Uterus (tissue), 2 donors: Measurements from ENCODE around the gene BAK1.

Experiments used
- POLR2A ChIP-seq, 2 donors: fragments of 450-650 bp; IDR thresholded peaks; one replicate each; pipeline ENCODE4 v1.6.1; 2016; ENCODE audit warnings: antibody characterized with exemption in 2 of 2, mild to moderate bottlenecking in 1 of 2, moderate library complexity in 1 of 2
- TF ChIP-seq, protein P1 (sequence below), 4 experiments: fragments of 200-600 bp in 2 of 4; fragments of 450-650 bp in 2 of 4; sonication (generic) in 2 of 4; IDR thresholded peaks; one replicate each; pipeline ENCODE4 v1.5.1; 2016 to 2019; ENCODE audit warnings: antibody characterized with exemption in 4 of 4, mild to moderate bottlenecking in 2 of 4, moderate library complexity in 1 of 4

DNA sequence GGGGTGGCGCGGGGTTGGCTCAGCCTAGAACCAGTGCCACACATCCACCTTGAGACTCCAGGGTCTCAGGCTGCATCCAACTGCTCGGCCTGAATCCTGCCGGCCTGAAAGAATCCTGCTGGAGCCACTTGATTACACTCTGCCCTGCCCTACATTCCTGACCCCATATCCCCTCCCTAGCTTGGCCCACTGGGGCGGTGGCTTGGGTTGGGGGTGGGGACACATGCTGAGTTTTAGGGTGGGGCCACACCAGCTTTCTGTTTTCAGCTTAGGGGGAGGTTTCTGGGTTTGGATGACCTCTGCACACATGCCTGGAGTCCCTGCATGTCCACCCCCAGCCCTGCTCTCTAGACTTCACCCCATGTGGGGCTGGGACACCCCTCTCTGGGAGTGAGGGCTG is 47.8 kb upstream of the BAK1 start:
- TF ChIP-seq, protein P1, sequence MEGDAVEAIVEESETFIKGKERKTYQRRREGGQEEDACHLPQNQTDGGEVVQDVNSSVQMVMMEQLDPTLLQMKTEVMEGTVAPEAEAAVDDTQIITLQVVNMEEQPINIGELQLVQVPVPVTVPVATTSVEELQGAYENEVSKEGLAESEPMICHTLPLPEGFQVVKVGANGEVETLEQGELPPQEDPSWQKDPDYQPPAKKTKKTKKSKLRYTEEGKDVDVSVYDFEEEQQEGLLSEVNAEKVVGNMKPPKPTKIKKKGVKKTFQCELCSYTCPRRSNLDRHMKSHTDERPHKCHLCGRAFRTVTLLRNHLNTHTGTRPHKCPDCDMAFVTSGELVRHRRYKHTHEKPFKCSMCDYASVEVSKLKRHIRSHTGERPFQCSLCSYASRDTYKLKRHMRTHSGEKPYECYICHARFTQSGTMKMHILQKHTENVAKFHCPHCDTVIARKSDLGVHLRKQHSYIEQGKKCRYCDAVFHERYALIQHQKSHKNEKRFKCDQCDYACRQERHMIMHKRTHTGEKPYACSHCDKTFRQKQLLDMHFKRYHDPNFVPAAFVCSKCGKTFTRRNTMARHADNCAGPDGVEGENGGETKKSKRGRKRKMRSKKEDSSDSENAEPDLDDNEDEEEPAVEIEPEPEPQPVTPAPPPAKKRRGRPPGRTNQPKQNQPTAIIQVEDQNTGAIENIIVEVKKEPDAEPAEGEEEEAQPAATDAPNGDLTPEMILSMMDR (IDR thresholded peaks at IDR 0.05): no peak
- no peak for TF ChIP-seq POLR2A (IDR thresholded peaks at IDR 0.05)
